HG03064 (cell line): ENCODE results near the gene CTNNAL1.
A peak's percentile ranks its signal among the peaks of the same experiment; 100 is the strongest.

Experiments
- ATAC-seq: cut with Tn5 transposase; IDR thresholded peaks from one replicate; pipeline ENCODE4 v1.9.1; 2021; ENCODE audit warnings: low read depth; ENCODE audit not compliant: unreplicated experiment

CTNNAL1 gene

GRCh38 chr9:109030426-109030825, 17.1 kb upstream of the CTNNAL1 start:
- no peak for ATAC-seq

GRCh38 chr9:109028457-109028856, 15.2 kb upstream of the CTNNAL1 start:
- ATAC-seq: no peak

DNA sequence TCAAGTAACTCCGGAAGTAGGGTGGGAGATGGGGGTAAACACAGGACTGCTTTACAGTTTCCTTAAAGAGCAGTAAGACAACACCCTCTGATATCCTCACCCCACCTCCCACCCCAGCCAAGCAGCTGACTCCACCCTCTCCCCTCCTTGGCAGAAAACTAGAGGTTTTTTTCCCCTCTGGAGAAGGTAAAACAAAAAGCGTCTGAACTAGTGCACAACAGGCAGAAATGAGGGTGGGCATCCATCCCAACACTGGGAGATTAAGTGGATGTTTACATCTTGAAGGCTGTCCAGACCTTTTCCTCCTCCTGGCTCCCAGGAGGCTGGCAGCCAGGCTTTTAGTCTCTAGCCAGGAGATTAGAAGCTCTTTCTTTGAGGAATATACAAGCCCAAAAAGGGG, 13.9 kb upstream of the CTNNAL1 start:
- no peak for ATAC-seq

- no peak for ATAC-seq
Measured at GRCh38 chr9:109026306-109026705, 13.0 kb upstream of the CTNNAL1 start.

GRCh38 chr9:109022873-109023272, 9.6 kb upstream of the CTNNAL1 start:
- ATAC-seq: no peak

DNA sequence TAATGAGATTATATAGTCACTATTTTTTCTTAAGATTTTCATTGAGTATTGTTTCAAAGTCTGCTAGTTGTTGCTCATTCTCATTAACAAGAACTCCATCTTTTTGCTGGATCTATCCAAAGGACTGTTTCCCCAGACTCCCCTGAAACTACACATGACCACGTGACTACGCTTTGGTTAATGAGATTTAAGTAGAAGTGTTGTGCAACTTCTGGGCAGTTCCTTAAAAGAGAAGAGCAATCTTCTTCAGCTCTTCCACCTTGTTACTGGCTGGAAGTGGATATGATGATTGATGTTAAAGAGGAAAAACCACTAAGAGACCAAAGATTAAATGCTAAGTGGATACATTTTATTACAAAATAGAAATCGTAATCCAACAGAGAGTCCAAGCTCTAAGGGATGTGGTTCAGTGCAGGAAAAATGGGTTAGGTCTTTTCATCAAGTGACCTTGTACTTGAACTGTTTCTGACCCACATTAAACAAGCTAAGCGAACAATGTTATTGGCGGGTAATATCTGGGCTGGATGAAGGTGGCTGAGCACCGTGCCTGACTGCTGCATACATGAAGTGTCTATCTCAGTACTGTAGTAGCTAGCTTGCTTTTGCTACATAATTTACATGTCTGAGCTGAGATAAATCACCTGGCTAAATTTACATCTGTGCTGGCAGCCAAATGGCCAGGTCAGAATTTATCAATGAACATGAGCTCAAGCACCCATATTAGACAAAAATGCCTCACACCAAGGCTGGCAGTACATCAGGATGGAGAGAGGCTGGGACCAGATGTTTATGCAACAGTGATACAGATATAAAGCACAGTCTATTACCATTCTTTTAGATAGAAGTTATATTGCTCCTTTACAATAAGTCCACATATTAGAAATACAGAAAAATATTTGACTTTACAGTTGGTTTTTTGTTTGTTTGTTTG, 7.5 kb upstream of the CTNNAL1 start:
- ATAC-seq: no peak

DNA sequence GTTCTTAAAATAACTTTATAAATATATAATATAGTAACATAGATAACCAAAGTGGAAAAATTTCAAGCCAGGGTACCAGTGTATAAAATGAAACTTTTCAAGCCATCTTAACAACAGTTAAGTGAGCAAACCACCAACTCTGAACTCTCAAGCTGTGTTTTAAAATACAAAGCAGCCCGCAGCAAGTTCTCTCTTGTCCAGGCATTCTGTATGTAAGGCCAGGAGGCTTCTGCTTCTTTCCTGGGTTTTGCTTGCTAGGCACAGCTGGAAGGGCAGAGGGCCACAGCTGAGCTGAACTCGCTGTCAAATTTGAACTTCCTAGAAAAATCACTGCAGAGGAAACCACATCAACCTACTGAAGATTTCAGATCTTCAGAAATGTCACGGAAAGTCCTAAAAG, 6.8 kb upstream of the CTNNAL1 start:
- ATAC-seq: no peak

GRCh38 chr9:109019420-109019819, 6.1 kb upstream of the CTNNAL1 start:
- no peak for ATAC-seq

DNA sequence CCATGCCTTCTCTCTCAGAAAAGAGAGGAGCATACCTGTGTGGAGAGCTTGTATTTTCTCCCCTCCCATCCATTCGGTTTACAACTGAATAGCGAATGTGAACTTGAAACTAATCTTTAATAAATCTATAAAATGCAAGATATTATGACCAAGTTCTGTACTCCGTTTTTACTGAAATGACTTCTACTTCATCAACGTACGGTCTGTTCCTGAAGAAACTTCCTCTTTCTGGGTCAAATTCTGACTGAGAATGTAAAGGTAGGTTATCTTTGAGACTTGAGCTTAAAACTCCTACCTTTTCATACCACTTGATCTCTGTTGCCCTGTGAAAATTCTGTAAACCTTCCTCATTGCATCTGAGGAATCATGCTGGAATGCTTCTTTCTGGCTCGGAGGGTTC, 4.2 kb upstream of the CTNNAL1 start:
- ATAC-seq: no peak

GRCh38 chr9:109017061-109017460, 3.8 kb upstream of the CTNNAL1 start:
- ATAC-seq: no peak

DNA sequence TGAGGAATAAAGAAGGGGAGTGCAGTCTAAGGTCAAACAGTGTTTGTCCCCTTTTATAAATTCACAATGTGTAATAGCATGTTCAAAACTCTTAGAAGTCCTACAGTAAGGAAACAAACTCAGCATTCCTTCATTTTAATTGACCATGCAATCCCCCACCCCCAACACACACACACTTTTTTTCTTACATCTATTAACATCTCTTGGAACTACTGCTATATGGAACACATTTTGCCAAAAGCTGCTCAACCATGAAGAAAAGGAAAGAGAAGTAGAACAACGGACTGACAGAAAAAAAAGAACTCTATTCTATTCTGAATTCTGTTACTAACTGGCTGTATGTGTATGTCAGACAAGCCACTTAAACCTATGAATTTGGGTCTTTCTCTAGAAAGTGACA, 2.8 kb upstream of the CTNNAL1 start:
- ATAC-seq: no peak

DNA sequence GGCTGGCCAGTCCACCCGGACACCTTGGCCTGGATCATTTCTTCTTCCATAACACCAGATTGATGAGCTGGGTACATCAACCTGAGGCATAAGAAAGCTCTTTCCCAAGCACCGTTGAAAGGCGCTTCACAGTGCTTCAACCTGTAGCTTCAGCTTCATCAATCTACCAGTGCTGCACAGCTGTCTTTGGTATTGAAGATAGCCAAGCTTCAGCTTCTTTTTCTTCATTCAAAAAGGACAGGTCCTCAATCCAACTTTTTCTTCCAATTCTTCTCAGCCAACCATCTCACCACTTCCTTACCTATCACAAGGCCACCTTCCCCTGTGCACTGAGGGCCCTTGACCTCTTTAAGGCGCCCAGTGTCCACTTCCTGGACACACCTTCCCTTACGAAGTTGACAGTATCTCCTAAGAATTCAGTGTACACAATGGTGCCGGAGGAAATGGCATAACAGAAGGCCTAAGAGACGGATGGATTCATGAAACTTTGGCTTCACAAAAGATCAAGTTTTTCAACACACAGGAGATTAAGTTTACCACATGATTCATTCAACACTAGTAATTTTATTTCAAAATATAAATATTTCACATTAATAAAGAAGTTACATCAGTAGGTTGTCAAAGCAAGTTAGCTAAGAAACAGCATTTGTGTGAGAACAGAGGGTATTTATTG, 1.4 kb upstream of the CTNNAL1 start:
- ATAC-seq: no peak

DNA sequence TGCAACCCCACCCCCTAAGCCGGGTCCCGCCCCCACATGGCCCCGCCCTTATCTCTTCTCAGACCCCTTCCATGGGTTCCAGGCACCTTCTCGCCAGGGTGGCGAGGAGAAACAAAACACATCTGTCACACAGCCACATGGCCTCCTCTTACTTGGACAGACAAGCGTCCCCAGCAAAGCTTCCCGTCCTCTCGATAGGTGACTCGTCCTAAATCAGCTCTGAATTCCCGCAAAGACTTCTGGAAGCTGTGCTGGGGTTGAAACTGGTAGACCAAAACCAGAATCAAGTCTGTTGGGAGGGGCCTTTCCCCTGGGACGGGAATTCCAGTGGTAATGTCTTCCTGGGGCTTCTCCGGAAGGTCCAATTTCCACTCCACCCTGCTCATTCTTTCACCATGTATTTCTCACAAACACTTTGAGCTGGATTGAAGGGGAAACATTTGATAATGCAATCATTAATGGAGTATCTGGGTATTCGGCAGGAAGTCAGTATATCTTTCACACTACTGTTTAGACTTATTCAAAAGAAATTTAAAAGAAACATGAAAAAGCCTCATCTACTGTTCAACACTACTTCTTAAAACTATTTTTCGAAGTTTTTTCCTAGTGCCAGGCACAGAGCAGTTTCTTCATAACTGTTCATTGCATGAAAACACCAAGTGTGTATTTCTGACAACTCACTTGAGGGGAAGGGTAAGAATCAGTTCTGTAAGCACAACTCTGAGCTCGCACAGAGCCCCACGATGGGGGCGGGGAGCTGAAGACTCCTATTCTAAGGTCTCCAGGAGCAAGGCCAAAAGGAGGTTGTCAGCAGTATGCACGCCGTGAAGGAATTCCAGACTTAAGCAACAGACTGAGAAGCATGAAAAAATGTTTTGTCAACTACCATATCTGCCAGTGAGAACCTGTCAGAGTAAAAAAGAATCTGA, 644 bp upstream of the CTNNAL1 start:
- no peak for ATAC-seq

GRCh38 chr9:109012009-109012875, 1.1 kb downstream of the CTNNAL1 start:
- ATAC-seq: peak; percentile 29

DNA sequence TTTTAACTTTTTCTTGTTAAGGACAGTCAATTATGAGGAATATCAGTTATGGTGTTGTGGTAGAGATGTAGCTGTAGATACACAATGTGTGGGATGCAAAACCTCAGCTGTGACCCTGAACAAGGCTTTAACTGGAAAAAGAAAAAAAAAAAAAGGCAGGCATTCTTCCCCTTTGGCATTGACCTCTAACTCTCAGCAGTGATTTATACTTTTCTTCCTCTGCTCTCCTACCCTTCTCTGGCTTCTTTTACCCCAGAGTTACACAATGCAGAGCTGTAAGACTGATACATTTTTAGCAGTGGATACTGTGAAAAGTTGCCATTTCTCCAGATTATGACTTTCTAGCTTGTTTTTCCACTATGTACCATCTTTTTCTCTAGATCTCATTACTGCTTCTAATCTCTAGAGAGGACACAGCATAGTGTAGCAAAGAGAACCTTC, 2.0 kb downstream of the CTNNAL1 start:
- ATAC-seq: no peak

- no peak for ATAC-seq
Measured at GRCh38 chr9:109010746-109011145, 2.6 kb downstream of the CTNNAL1 start.

DNA sequence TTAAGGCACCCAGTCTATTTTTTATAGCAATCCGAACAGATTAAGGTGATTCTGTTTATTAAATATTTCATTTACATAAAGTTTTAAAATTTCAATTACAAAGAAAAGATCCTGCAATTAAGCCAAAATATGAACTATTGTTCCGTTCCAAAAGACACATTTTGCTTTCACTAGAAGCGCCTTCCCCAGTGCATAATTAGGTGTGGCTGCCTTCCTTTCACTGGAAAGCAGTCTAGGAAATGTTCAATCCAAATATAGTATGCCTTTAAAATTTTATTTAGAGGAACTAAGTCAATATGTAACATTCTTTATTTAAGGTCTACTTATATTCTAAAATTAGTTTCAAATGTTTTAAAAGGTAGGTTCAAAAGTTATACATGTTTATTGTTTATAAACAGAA, 7.6 kb downstream of the CTNNAL1 start:
- ATAC-seq: no peak

DNA sequence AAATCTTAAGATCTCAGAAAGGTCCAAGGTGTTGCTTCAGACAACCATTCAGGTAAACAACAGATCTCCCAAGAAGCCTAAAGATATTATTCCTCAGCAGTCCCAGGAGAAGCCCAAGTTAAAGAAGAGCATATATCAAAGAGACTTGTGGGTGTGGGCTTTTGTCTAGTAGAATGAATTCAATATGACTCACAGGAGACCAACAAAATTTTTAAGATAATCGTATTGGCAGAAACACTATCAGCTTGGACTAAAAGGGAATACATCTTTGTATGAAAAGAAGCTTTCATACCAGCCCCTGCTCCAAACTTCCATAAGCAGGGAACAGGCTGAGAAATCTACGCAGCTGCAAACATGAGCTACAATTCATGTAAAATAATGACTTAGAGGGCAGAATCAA, 10.2 kb downstream of the CTNNAL1 start:
- ATAC-seq: no peak

DNA sequence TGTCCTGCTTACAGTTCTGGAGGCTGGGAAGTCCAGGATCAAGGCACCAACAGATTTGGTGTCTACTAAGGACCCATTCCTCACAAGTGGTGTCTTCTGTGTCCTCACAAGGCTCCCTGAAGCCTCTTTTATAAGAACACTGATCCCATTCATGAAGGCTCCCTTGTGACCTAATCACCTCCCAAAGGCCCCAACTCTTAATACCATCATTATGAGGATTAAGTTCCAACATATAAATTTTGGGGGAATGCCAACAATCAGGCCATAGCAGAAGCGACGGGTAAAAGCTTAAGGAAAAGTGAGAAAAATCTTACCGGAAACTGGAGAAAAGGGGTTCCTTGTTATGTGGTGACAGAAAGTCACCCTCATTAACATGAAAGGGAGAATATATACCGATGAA, 11.2 kb downstream of the CTNNAL1 start:
- ATAC-seq: no peak

DNA sequence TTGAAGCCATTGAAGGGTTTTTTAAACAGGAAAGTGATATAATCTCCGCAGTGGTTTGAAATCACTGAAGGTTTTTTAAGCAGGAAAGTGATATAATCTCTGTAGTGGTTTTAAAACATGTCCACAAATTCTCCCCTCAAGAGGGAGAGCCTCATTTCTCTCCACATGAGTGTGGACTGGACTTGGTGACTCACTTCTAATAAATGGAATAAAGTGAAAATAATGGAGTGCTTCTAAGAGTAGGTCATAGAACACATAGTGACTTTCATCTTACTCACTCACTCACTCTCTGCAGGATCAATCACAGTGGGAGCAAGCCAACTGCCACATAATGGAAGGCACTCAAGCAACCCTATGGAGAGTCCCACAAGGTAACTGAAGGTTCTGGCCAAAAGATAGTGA, 12.0 kb downstream of the CTNNAL1 start:
- no peak for ATAC-seq
